Left ventricle myocardium inferior (tissue), 1 donor: ENCODE results near the gene ERG. TPM values are rescaled to one million over a fixed set of nuclear protein-coding genes. Genes with fewer than 3 reads are reported as not detected.

Experiments used
- DNase-seq: peaks from one replicate; pipeline ENCODE4 v3.0.0-alpha.2; 2020
- H3K27ac ChIP-seq: fragments of 200-600 bp; replicated peaks from 2 replicates; pipeline ENCODE4 v1.8.0; 2021
- H3K27me3 ChIP-seq: fragments of 200-600 bp; 2 replicates; pipeline ENCODE4 v1.8.0; 2021; ENCODE audit warnings: low read depth
- H3K36me3 ChIP-seq: fragments of 200-600 bp; 2 replicates; pipeline ENCODE4 v1.8.0; 2021
- H3K4me1 ChIP-seq: fragments of 200-600 bp; 2 replicates; pipeline ENCODE4 v1.8.0; 2021
- H3K4me3 ChIP-seq: fragments of 200-600 bp; 2 replicates; pipeline ENCODE4 v1.8.0; 2021; ENCODE audit warnings: mild to moderate bottlenecking, moderate library complexity
- H3K9me3 ChIP-seq: fragments of 200-600 bp; replicated peaks from 2 replicates; pipeline ENCODE4 v1.8.0; 2021
- CTCF ChIP-seq: fragments of 200-600 bp; IDR thresholded peaks from 2 replicates; pipeline ENCODE4 v1.8.0; 2021; ENCODE audit warnings: antibody characterized with exemption, mild to moderate bottlenecking, borderline replicate concordance
- intact Hi-C: fragments of 100-400 bp; cut with micrococcal nuclease; formaldehyde crosslinking; loops from one replicate; pipeline ENCODE4 v1.11.0; 2022
- total RNA-seq: library from RNA; stranded (reverse); fragmentation: NEBNext Ultra II Directional; extraction: Animal tissue kit (Norgen Biotek cat#: 25700); gene quantifications from one replicate; pipeline ENCODE4 v1.2.1, GENCODE V29; 2021
- donor health status: DM: no; HTN: yes; CAD: no; lungs with severe emphysema.

ERG gene
- total RNA-seq, 1 donor from 2014 or later = 17.3 TPM

GRCh38 chr21:38499296-38499695 lies 1.0 kb upstream of the ERG start:
- Histone ChIP-seq H3K4me3 (peak overlapping the region; percentile 20), H3K9me3 (no peaks in the 10 kb centered on the region), H3K27me3 (no peaks in the 10 kb centered on the region), H3K36me3 (no peaks in the 10 kb centered on the region), H3K4me1 (peaks cover 24% of the 10 kb centered on the region), H3K27ac (peak overlapping the region; percentile 88)
- DNase-seq = no peak
- intact Hi-C loops = no loop called here
- TF ChIP-seq CTCF = no peak

GRCh38 chr21:38496224-38496623 lies 2.1 kb downstream of the ERG start:
- no peak for DNase-seq
- no peaks in the 10 kb centered on the region for H3K9me3 ChIP-seq
- TF ChIP-seq CTCF = no peak
- intact Hi-C loops = no loop called here
- H3K36me3 ChIP-seq = no peaks in the 10 kb centered on the region
- H3K4me1 ChIP-seq = peaks cover 50% of the 10 kb centered on the region
- H3K27ac ChIP-seq = peak overlapping the region; percentile 88
- H3K27me3 ChIP-seq = no peaks in the 10 kb centered on the region
- H3K4me3 ChIP-seq = peak overlapping the region; percentile 66

GRCh38 chr21:38495696-38496095 lies 2.6 kb downstream of the ERG start:
- intact Hi-C loops = no loop called here
- H3K4me3 ChIP-seq = peak overlapping the region; percentile 66
- peaks cover 54% of the 10 kb centered on the region for H3K4me1 ChIP-seq
- peak overlapping the region; percentile 88 for H3K27ac ChIP-seq
- H3K9me3 ChIP-seq = no peaks in the 10 kb centered on the region
- no peaks in the 10 kb centered on the region for H3K27me3 ChIP-seq
- no peaks in the 10 kb centered on the region for H3K36me3 ChIP-seq
- DNase-seq = no peak
- TF ChIP-seq CTCF = no peak

- Histone ChIP-seq H3K27ac (peak overlapping the region; percentile 88), H3K36me3 (no peaks in the 10 kb centered on the region), H3K27me3 (no peaks in the 10 kb centered on the region), H3K4me3 (peak overlapping the region; percentile 66), H3K4me1 (peaks cover 54% of the 10 kb centered on the region), H3K9me3 (no peaks in the 10 kb centered on the region)
- intact Hi-C loops = no loop called here
- DNase-seq = no peak
- no peak for TF ChIP-seq CTCF
Measured at GRCh38 chr21:38495242-38495641, 3.0 kb downstream of the ERG start.

GRCh38 chr21:38494703-38495102 lies 3.6 kb downstream of the ERG start:
- Histone ChIP-seq H3K9me3 (no peaks in the 10 kb centered on the region), H3K27me3 (no peaks in the 10 kb centered on the region), H3K4me1 (peaks cover 55% of the 10 kb centered on the region), H3K27ac (peak overlapping the region; percentile 88), H3K4me3 (peak overlapping the region; percentile 66), H3K36me3 (no peaks in the 10 kb centered on the region)
- DNase-seq = no peak
- TF ChIP-seq CTCF = no peak
- intact Hi-C loops = no loop called here

- Histone ChIP-seq H3K27me3 (no peaks in the 10 kb centered on the region), H3K36me3 (no peaks in the 10 kb centered on the region), H3K9me3 (no peaks in the 10 kb centered on the region), H3K4me3 (peak overlapping the region; percentile 66), H3K4me1 (peaks cover 59% of the 10 kb centered on the region), H3K27ac (peak overlapping the region; percentile 88)
- intact Hi-C loops = no loop called here
- no peak for TF ChIP-seq CTCF
- no peak for DNase-seq
Measured at GRCh38 chr21:38494251-38494642, 4.0 kb downstream of the ERG start.
